Measurements from ENCODE around the gene STYXL1.

STYXL1 gene

DNA sequence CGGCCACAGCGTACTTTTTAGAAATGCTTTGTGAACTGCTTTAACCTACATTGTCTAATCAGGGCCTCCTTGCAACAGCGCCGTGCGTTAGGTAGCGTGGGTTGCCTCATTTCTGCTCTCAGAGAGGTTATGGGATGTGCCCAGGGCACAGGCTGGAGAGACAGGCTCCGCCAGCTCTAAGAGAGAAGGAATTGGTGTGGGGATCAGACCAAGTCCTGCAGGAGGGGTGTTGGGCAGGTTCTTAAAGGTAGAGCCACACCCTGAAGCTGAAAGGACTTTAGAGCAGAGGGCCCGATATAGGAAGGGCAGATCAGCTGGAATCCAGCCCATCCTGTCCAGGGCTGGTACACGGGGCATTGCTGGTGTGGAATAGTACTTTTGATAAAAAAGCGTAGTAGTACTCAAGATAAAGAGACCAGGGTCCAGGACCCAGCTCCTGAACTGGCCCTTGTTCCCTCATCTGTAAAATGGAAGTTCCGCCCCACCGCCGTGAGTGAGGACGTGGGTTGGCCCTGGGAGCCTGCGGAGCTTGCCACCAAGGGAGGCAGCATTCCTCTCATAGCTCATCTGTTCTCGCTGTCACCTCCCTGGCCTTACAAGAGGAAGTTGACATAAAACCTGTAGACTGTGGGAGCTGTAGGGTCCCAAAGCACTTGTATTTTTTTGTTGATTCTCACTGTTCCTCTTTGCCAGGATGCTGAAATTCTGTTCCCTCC is 90.6 kb downstream of the STYXL1 start:
- no peak for DNase-seq (ENCODE audit: low read depth in 3 of 3)

DNA sequence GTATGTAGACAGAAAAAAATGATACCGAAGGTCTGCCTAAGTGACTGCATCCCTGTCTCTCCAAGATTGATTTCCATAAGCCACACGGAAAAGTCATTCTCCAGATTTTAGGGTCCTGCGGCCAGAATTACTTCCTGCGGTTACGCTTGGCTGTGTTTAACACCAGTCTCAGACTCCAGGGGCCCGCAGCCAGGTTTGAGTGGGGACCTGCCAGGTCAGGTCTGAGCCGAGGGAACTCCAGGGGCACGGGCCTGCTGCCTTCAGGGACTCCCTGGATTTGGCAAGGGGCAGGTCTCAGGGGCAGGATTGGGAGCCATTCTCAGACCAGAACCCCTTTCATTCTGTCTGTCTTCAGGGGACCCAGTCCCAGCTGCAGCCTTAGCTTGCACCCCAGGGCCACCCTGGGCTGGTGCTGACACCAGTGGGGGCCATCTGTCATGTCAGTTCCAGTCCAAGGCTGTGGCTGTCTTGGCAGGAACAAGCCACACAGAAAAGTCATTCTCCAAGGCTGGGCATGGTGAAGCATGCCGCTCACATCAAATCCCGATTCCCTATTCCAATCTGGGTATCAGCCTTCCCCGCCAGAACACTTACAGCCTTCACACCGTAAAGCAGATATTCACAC is 92.4 kb downstream of the STYXL1 start:
- no peak for DNase-seq (ENCODE audit: low read depth in 3 of 3)

DNA sequence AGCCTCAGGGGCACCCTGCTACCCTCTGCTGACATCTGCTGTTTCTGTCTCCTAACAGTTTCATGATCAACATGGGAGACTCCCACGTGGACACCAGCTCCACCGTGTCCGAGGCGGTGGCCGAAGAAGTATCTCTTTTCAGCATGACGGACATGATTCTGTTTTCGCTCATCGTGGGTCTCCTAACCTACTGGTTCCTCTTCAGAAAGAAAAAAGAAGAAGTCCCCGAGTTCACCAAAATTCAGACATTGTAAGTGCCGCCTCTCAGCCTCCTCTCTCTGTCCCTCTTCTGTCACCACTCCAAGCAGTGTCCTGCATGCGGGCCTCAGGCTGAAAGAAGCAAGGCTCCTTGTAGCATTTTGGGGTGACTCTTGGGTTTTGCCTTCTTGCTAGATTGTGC is 93.9 kb downstream of the STYXL1 start:
- DNase-seq (ENCODE audit: low read depth in 3 of 3) = no peak

DNA sequence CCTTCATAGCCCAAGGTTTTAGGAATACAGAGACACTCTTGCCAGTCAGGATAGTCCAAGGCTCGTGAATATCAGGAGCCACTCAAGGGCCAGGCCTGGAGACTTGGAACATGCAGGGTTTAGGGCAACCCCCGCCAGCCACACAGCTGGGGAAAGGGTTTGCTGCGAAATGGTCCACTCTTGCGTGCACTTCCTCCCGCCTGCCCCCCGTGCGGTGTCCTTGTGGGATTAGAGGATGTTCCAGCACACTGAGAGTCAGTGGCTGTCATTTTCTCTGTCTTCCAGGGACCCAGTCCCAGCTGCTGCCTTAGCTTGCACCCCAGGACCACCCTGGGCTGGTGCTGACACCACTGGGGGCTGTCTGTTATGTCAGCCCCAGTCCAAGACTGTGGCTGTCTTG is 94.4 kb downstream of the STYXL1 start:
- DNase-seq (ENCODE audit: low read depth in 3 of 3) = no peak

DNA sequence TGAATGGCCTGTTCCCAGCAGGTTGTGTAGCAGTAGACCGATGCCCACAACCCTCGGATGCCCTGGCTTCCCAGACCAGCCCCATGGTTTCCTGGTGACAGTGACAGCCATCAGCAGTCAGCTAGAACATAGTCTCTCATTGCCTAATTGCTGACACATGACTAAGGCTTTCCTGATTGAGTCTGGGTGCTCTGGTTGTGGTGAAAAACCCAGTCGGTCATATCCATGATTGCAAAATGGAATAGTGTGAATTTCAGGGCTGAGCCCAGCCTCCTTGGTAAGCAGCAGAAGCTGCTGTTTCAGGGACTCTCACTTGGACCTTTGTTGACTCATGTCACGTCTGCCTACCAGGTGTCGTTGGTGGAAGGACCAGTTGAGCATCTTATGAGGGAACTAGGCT is 96.3 kb downstream of the STYXL1 start:
- DNase-seq (ENCODE audit: low read depth in 3 of 3) = no peak

DNA sequence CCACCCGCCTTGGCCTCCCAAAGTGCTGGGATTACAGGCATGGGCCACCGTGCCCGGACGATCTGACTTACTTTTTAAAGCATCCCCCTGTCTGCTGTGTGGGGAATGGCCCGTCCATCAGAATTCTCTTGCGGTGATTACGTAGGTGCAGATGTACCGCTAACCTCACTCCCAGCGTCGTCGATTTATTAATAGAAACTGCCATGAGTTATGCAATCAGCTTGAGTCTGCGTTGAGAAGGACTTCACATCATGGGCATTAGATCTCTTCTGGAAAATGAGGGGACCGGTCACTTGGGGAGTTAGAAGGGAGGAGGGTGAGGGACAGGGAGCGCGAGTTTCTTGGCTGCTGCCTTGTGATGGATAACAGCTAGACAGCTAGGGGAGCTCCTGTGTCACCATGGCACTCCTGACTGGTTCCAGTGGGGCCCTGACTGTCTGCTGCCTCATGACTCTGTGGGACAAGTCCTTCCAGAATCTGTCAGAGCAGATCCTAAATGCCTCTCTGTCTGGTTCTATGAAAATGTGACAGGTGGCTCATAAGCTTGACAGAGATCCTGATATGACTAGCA is 97.6 kb downstream of the STYXL1 start:
- DNase-seq (ENCODE audit: low read depth in 3 of 3) = no peak

DNA sequence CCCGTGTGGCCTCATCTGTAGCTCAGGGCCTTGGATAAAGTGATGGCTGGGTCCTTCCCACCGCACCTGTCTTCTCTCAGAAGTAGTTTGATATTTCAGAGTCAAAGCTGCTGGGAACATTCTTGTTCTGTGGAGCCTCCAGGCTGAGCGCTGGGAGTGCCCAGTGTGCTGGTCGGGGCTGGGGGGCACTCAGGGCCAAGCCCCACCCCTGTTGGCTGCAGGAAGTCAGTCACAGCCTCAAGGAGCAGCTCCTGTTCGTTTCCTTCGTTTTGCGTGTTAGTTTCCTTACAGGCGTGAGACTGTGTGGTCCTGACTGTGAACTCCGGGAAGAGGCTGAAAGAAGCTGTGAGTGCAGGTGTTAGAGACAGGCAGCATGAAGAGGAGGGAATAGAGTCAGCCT is 99.6 kb downstream of the STYXL1 start:
- no peak for DNase-seq (ENCODE audit: low read depth in 3 of 3)

Measured in stimulated activated CD4-positive, alpha-beta T cell treated with anti-CD3 and anti-CD28 coated beads, TNF-alpha, amount 100 ng/mL, for 4 hours (primary cell).